ENCODE results near the gene WDR83. TPM values are rescaled to one million over a fixed set of nuclear protein-coding genes. Genes with fewer than 3 reads are reported as not detected.
"Not testable (repeated sequence)": the region's sequence is repeated elsewhere in the genome, so short reads cannot be mapped to it uniquely, and the experiment has no call there.

The WDR83 gene
- polyA plus RNA-seq, 4 donors, result 13.9 to 27.3 (median 14.4) TPM

DNA sequence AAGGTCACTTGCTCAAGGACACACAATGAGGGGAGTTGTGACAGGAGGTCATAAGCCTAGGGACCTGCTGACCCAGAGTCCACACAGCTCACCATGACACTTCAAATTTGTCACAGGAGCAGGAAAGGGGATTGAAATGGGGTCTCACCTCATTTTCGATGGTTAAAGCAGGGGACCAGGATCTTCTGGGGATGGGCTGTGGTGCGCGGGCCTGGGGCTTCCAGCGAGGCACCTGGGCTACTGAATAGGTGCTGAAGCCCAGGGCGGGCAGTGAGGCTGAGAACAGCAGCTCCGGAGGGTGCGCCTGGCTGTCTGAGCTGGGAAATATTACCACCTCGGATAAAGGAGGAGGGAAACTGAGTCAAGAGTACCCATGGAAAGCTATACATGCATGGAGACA, 11.1 kb upstream of the WDR83 start:
- no peak for DNase-seq (ENCODE audit: low read depth in 4 of 4, low spot score in 3 of 4)

DNA sequence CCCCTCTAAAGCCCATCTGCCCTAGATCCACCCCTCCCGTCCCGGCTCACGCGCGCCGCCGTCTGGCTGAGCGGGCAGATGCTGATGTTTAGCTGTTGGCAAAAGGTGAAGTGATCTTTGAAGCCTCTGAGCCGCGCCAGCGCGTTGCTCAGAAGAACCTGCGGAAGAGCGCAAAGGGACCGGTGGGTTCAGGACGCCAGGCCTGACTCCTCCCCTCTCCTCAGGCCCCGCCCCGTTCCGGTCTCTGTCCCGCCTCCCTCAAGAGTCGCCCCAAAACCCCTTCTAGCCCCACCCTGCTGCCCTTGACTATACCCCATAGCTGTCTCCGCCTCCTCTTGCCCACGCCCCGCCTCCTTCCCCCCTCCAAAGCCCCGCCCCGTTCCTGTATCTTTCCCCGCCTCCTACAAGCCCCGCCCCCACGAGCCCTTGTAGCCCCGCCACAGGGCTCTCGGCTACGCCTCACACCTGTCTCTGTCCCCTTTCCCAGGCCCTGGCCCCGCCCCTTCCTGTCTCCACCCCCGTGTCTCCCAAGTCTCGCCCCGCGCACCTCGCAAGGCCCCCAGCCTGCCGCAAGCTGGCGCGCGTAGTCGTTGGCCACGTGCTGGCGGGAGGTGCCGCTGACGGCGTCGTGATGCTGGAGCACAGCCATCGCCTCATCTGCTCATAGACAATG, 9.6 kb upstream of the WDR83 start:
- DNase-seq (ENCODE audit: low read depth in 4 of 4, low spot score in 3 of 4), result no peak

DNA sequence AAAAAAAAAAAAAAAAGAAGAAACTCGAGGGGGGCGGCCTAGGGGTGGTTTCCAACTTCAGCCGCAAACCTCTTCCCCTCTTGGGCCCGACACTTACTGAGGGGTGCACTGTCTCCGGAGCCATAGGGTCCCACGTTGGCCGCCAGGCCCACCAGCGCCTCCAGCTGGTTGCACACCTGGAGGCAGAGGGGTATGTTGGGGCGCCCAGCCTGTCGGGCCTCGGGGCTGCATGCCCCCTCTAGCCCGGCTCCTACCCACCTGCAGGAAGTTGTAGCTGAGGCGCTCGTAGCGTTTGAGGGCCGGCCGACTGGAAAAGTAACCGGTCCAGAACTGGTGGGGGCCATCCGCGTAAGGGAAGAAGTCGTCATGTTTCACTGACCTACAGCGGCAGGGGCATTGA, 8.6 kb upstream of the WDR83 start:
- DNase-seq (ENCODE audit: low read depth in 4 of 4, low spot score in 3 of 4), result no peak

DNA sequence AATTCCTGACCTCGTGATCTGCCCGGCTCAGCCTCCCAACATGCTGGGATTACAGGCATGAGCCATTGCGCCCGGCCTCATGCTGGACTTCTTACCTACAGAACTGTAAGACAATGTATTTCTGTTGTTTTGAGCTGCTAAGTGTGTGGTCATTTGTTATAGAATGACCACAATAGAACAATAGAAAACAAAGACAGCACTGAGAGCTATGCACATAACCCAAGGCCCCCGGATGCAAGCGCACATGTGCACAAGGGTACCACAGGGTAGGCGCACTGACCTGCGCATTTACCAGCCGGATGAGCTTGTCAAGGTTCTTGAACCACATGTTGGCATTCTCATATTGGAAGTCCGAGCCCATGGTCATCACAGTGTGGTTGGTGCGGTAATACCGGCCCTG, 5.6 kb upstream of the WDR83 start:
- no peak for DNase-seq (ENCODE audit: low read depth in 4 of 4, low spot score in 3 of 4)

DNA sequence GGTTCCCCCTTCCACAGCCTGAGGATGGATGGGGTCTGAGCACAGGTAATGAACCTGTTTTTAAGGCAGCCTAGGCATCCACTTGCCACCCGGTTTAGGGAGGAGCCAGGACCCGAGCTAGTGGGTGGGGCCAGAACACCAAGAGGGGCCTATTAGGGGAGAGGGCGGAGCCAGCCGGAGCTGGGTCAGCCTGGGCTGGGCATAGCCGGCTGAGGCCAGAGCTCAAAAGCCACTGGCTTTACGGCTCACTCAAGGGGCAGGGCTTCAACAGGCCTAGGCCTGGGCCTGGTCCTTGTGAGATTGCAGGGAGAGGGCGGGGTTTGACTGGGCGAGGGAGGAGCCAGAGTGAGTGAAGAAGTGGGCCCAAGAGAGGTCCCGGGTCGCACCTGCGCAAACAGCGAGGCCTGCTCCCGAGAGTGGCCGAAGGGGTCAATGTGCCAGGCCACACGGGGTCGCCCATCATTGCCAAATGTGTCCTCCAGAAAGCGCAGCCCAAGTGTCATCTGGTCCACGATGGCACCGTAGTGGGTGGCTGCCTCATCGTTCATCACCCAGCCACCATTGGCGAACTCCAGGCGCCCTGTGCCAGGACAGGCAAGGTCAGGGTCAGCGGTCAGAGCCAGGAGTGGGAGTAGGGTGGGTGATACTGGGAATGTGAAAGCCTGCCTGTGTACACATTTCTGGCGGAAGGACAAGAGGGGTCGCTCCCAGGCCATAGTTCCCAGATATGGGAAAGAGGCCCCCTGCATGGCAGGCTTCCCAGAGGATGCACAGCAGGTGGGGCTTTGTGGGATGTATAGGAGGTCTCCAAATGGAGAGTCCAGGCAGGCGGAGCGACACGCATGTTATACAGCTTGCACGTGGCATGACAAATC, 2.0 kb upstream of the WDR83 start:
- no peak for DNase-seq (ENCODE audit: low read depth in 4 of 4, low spot score in 3 of 4)

DNA sequence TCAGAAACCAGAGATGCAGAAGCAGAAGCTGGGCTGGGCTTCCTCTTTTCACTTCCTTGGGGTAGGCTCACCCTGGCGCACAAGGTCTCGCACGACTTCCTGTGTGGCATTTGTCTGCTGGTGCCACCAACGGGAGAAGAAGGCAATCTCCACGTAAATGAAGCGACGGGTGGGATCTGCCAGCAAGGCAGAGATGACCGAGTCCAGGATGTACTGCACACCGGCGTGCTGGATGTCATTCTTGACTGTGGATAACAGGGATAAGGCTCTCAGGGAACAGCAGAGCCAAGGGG, 1.4 kb upstream of the WDR83 start:
- DNase-seq (ENCODE audit: low read depth in 4 of 4, low spot score in 3 of 4), result no peak

DNA sequence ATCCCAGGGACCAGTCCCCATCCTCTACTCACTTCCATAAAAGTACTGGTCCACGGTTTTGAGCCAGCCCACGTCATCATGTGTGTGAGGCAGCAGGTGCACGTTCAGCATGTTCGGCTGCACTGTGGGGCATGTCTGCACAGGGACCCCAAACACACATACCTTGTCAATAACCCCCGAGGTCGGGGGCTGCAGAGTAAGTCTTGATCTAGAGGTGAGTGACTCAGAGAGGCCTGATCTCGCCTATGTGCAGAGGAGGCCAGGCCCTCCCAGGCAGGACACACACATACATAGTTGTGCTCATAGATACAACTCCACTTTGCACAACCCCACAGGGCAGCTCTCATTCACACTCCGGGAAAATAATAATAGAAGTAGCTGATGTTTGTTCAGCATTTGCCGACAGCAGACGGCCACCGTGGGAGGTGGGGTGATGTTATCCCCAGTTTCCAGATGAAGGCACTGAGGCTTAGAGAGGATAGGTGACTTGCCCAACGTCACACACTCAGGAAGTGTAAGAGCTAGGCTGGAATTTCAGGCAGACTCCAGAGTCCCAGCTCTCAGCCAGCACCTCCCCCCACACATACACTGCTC, 839 bp upstream of the WDR83 start:
- DNase-seq (ENCODE audit: low read depth in 4 of 4, low spot score in 3 of 4), result no peak

DNA sequence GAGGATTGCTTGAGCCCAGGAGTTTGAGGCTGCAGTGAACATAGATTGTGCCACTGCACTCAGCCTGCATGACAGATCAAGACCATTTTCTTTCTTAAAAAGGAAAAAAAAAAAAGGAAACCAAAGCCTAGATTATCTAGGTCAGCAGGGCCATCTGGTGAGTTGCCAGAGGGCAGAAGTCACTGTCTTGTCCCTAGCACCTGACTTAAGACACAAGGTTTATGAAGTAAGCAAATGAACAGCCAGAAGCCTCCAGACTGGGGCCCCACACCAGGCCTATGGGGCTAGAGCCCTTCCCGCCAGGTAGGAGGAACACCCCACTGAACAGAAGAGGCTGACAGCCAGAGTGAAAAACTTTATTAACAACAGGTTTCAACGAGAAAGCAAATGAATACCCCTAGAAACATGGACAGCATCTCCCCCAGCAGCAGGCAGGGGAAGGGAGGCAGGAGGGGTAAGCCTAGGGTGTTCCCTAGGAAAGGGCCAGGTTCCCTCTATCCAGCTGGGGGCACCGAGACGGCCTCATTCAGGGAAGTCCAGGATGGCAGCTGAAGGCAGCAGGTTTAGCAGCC, 1.2 kb downstream of the WDR83 start:
- no peak for DNase-seq (ENCODE audit: low read depth in 4 of 4, low spot score in 3 of 4)

DNA sequence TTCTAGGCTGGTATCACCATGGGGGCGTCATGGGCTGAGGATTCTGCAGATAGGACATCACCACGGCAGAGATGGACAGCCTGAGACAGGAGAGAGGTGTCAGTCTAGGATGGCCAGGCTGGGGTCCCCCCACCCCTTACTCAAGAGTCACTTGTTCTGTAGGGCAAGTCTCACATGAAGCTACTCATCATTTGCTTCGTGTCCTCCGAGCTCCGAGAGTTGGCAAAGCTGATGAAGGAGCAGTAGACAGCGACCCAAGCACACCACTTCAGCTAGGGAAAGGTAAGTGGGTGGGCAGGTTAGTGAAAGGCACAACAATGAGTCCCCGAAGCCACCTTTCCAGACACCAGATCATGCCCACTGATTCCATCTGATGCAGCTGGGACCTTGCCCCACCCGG, 1.7 kb downstream of the WDR83 start:
- no peak for DNase-seq (ENCODE audit: low read depth in 4 of 4, low spot score in 3 of 4)

DNA sequence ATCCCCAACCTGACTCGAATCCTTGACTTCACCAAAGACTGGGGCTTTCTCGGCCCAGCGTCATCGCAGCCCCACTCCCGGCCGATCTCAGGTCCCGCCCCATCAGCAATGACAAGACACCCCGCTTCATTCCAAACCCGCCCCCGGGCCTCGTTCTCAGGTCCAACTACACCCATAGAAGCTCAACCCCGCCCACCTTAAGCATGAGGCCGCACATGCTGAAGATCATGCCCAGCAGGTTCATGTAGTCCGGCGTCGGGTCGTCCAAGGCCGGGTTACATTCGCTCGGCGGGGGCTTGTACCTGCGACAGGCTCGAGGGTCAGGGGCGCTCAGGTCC, 2.3 kb downstream of the WDR83 start:
- DNase-seq (ENCODE audit: low read depth in 4 of 4, low spot score in 3 of 4), result no peak

DNA sequence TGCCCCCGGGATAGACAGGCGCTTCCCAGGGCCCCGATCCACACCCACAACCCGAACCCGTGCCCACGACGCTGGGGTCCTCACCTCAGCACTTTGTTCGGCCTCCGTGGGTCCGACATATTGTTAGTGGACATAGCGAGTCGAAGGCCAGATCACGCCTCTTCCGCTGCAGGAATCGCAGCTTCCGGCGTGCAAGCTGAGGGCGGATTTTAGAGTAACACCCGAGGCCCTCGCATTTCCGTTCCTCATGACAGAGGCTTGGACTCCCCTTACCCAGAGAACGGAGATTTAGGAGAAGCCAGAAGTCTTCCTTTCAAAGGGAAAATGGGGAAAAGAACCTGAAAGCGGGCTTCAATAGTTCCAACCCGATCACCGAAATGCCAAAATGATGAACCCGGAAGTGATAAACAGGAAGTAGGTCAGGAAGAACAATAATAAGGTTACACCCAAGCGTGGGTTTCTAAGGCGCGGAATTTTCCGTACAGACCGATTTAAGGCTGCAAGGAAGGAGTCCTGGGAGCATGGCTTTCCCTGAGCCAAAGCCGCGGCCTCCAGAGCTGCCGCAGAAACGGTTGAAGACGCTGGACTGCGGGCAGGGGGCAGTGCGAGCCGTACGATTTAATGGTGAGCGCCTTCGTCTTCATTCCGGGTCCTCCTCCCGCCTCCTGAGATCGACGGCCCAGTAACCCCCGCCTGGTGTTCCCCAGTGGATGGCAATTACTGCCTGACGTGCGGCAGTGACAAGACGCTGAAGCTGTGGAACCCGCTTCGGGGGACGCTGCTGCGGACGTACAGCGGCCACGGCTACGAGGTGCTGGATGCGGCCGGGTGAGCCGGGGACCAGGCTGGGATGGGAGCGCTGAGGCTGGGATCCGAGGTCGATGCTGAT, 2.9 kb downstream of the WDR83 start:
- DNase-seq (ENCODE audit: low read depth in 4 of 4, low spot score in 3 of 4), result peak; percentile 72 to 82 (median 77)

DNA sequence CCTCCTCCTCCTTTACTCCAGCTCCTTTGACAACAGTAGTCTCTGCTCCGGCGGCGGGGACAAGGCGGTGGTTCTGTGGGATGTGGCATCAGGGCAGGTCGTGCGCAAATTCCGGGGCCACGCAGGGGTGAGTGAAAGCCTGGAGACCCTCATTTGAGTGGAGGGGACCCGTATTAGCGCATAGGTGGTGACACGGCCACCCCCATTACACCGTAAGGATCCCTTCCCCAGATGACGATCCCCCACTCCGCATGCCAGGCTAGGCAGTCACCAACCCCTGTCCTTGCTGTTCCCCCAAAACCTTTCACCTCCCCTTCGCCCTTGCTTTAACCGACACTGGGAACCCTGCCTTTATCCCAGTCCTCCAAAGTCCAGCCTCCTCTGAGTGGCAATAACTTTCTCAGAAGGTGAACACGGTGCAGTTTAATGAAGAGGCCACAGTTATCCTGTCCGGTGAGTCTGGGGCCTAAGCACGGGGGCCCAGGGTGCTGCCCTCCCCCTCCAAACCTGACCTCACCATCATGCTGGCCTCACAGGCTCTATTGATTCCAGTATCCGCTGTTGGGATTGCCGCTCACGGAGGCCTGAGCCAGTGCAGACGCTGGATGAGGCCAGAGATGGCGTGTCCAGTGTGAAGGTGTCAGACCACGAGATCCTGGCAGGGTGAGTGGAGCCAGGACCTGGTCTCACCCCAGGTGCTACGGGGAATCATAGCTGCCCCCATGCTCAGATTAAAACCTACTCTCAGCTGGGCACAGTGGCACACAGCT, 3.7 kb downstream of the WDR83 start:
- DNase-seq (ENCODE audit: low read depth in 4 of 4, low spot score in 3 of 4), result no peak

DNA sequence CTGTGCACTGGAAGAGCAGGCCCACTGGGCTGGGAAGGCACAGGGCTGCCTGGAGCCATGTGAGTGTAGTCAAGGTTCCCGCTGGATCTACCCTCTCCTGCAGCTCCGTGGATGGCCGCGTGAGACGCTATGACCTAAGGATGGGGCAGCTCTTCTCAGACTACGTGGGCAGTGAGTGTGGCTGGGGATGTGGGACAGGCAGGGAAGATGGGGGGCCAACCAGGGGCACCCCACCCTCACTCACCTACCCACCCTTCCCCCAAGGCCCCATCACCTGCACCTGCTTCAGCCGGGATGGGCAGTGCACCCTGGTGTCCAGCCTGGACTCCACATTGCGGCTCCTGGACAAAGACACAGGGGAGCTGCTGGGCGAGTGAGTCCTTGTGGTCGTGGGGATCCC, 6.1 kb downstream of the WDR83 start:
- DNase-seq (ENCODE audit: low read depth in 4 of 4, low spot score in 3 of 4), result no peak

DNA sequence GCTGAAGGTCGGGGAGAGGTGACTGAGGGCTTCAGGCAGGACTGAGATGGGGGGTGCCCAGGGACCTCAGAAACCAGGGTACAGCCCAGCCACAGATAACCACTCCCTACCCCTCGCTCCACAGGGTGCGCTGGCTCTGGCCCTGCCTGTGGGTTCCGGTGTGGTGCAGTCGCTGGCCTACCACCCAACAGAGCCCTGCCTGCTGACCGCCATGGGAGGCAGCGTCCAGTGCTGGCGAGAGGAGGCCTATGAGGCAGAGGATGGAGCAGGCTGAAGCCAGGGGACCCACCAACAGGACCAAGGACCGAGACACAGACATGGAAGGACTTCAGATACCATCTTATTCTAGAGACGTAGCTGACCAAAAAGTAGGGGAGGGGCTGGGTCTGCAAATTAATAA, 8.8 kb downstream of the WDR83 start:
- no peak for DNase-seq (ENCODE audit: low read depth in 4 of 4, low spot score in 3 of 4)

DNA sequence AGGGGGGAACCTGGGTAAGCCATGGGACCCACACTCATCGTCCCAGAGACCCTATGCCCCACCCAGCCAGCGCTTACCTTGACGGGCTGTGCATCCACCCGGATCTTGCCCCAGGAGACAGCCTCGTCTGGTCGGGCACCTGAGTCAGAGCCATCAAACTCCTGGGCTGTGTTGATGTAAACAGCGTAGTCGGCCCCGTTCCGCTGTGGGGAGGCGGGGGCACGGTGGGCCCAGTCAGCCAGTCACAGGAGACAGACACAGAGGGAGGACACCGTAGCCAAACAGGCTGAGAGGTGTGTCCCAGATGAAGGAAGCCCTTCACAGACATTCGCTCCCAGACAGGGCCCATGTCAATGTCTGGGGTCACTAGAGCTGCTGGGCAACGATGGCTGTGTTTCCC, 9.3 kb downstream of the WDR83 start:
- no peak for DNase-seq (ENCODE audit: low read depth in 4 of 4, low spot score in 3 of 4)

DNA sequence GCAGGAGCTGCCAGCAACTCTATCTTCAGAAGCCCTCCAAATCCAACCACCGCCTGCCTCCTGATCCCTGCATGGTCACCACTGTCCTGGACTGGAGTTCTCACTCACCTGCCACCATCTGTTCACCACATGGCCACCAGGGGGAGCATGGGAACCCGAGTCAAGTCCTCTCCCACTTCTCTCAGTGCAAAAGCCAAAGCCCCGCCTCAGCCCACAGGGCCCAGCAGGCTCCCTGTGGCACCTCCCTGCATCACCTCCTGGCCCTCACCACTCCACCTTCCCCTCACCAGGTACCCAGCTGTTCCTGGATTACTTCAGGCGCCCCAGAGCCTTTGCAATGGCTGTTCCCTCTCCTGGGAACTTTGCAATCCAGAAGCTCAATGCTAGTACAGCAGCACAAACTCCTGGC, 9.8 kb downstream of the WDR83 start:
- DNase-seq (ENCODE audit: low read depth in 4 of 4, low spot score in 3 of 4), result peak in 3 of 4 donors; percentile 44 to 60 (median 58)

DNA sequence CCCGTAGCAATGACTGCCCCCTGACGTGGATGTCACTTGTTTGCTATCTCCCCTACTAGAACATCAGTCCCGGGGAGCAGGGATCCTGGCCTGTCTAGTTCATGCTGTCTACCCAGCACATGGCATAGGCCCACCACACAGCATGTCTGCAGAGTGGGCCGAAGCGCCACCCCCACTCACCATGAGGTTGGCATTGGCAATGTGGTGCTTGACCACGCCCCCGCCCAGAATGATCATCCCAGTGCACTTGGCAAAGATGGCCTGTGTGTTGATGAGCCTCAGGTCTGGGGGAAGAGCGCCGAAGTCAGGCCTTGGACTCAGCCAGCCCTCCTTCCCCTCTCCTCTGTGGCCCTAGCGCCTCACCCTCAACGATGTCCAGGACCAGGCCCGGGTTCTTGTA, 10.3 kb downstream of the WDR83 start:
- no peak for DNase-seq (ENCODE audit: low read depth in 4 of 4, low spot score in 3 of 4)

DNA sequence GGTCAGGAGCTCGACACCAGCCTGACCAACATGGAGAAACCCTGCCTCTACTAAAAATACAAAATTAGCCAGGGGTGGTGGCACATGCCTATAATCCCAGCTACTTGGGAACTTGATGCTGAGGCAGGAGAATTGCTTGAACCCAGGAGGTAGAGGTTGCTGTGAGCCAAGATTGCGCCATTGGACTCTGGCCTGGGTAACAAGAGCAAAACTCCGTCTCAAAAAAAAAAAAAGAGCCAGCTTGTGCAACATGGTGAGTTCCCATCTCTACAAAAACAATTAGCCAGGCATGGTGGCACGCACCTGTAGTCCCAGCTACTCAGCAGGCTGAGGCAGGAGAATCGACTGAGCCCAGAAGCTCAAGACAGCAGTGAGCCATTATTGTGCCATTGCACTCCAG, 11.4 kb downstream of the WDR83 start:
- DNase-seq (ENCODE audit: low read depth in 4 of 4, low spot score in 3 of 4), result not testable (repeated sequence)

DNA sequence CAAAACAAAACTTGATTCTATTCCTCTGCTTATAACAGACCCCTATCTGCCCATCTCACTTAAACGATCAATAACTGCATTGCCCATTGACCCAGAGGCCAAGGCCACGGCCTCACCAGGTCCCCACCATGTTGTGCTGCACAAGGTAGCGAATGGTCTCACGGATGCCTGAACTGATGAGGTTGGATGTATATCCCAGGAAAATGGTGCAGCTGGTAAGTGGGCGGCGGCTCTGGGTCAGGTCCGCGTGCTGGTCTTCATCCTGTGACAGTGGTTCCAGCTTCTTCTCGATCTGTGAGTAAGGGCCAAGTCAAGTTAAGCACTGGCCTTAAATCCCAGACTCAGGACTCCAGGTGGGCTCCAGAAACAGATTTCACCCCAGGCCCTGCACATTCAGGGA, 13.4 kb downstream of the WDR83 start:
- no peak for DNase-seq (ENCODE audit: low read depth in 4 of 4, low spot score in 3 of 4)

Measured in left renal pelvis (tissue), 4 donors.